ENCODE results near the gene RASL10A. TPM values are rescaled to one million over a fixed set of nuclear protein-coding genes. Genes with fewer than 3 reads are reported as not detected.
A peak's percentile ranks its signal among the peaks of the same experiment; 100 is the strongest.
"Not testable (repeated sequence)": the region's sequence is repeated elsewhere in the genome, so short reads cannot be mapped to it uniquely, and the experiment has no call there.

The RASL10A gene
- total and polyA plus RNA-seq, 4 donors = 0.49 to 3.5 (median 3.0) TPM; not detected in 1

DNA sequence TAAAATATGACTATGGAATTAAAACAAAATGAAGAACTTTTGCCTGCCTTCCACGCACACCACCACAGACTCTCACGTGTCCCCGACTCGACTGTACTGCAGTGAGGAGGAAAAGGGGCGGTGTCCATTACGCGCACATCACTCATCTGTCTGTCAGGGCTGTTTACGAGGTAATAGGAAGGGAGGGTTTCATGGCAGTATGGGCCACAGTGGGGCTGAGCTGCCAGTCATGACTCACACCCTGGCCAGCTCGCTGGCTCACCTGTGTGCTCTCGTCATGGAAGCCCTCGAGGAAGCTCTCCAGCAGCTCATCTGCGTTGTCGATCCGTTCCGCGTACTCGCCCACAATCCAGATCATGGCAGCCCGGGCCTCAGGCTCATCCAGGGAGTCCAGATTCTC is 33.5 kb upstream of the RASL10A start:
- Histone ChIP-seq H3K4me3 (ENCODE audit: low read length in 2 of 2) (no peak overlapping the region), H3K9me3 (ENCODE audit: control insufficient read depth, low read length) (no peaks in the 10 kb centered on the region), H3K27me3 (ENCODE audit: control insufficient read depth in 1 of 2, insufficient read depth in 2 of 2, low read length in 1 of 2) (no peaks in the 10 kb centered on the region), H3K36me3 (ENCODE audit: control insufficient read depth in 1 of 2, insufficient read depth in 2 of 2, low read length in 1 of 2) (peaks cover 0 to 19% of the 10 kb centered on the region in 2 donors), H3K27ac (ENCODE audit: low read depth in 1 of 2, low read length in 2 of 2) (no peak overlapping the region), H3K4me1 (ENCODE audit: control insufficient read depth in 1 of 2, insufficient read depth in 2 of 2, low read length in 2 of 2) (no peaks in the 10 kb centered on the region)
- ATAC-seq (ENCODE audit: low FRiP score) (no peak), DNase-seq (peak in 1 of 2 donors; percentile 45)
- intact Hi-C loops (cut with DNase I) = no loop called here
- 94 to 96% methylated on average over 18 of the region's 18 CpGs for WGBS, 2 donors

DNA sequence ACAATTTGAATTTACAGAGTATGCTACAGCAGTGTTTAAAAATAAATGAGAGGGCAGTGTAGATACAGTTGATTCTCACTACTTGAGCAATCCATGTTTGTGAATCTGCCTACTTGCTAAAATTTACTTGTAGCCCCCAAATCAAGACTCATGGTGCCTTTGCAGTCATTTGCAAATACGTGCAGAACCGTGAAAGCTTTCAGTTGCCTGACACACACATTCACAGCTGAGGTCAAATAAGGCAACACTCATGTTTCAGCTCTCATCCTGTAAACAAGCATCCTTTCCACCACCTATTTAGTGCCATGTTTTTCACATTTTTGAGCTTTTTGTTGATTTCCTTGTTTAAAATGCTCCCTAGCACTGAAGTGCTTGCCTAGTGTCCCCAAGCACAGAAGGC is 32.5 kb upstream of the RASL10A start:
- peaks cover 0 to 14% of the 10 kb centered on the region in 2 donors for H3K36me3 ChIP-seq (ENCODE audit: control insufficient read depth in 1 of 2, insufficient read depth in 2 of 2, low read length in 1 of 2)
- 93 to 95% methylated on average over 2 of the region's 2 CpGs for WGBS, 2 donors
- no peak for ATAC-seq (ENCODE audit: low FRiP score)

DNA sequence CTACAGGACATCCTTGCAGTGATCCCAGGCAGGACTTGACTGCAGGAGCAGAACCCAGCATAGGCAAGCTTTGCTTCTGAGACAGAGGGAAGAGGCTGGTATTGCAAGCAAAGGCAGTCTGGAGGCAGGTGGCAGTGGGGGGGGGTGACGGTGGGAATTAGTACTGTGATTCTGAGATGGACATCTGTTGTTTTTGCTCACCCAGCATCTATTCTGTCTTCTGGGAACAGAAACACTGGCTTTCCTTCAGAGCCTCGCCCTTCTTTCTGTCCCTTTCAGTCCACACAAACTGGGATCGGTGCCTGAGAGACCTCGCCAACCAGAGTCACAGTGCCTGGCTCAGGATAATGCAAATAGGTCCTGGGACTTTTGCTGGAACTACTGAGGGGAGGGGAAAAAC is 31.2 kb upstream of the RASL10A start:
- peak in 1 of 2 donors; percentile 43 for DNase-seq
- Histone ChIP-seq H3K4me1 (ENCODE audit: control insufficient read depth in 1 of 2, insufficient read depth in 2 of 2, low read length in 2 of 2) (no peaks in the 10 kb centered on the region), H3K9me3 (ENCODE audit: control insufficient read depth, low read length) (no peaks in the 10 kb centered on the region), H3K36me3 (ENCODE audit: control insufficient read depth in 1 of 2, insufficient read depth in 2 of 2, low read length in 1 of 2) (peaks cover 0 to 7% of the 10 kb centered on the region in 2 donors), H3K4me3 (ENCODE audit: low read length in 2 of 2) (no peak overlapping the region), H3K27me3 (ENCODE audit: control insufficient read depth in 1 of 2, insufficient read depth in 2 of 2, low read length in 1 of 2) (no peaks in the 10 kb centered on the region), H3K27ac (ENCODE audit: low read depth in 1 of 2, low read length in 2 of 2) (no peak overlapping the region)
- no peak for ATAC-seq (ENCODE audit: low FRiP score)
- 3 to 10% methylated on average over 4 of the region's 4 CpGs for WGBS, 2 donors
- intact Hi-C loops (cut with DNase I) = no loop called here

More for the DNA sequence above, 32.5 kb upstream of the RASL10A start:
- Histone ChIP-seq H3K4me1 (ENCODE audit: control insufficient read depth in 1 of 2, insufficient read depth in 2 of 2, low read length in 2 of 2) (no peaks in the 10 kb centered on the region), H3K27me3 (ENCODE audit: control insufficient read depth in 1 of 2, insufficient read depth in 2 of 2, low read length in 1 of 2) (no peaks in the 10 kb centered on the region), H3K27ac (ENCODE audit: low read depth in 1 of 2, low read length in 2 of 2) (no peak overlapping the region), H3K4me3 (ENCODE audit: low read length in 2 of 2) (no peak overlapping the region), H3K9me3 (ENCODE audit: control insufficient read depth, low read length) (no peaks in the 10 kb centered on the region)
- intact Hi-C loops (cut with DNase I) = no loop called here
- DNase-seq = no peak

DNA sequence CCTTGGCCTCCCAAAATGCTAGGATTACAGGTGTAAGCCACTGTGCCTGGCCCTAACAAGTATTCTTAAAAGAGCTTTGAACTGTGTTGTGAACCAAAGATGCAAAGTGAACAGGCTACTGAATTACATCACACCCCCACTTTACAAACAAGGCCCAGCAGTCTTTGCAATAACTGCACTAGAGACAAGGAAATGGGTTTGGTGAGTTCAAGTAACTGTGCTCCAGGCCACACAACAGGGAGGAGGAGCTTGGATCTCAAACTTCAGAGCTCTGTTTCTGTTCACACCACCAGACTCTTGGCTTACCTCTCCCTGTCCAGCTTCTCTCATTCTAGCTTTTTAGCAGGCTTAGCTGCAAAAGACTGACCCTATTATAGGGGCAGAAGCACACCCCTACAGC is 30.4 kb upstream of the RASL10A start:
- H3K4me1 ChIP-seq (ENCODE audit: control insufficient read depth in 1 of 2, insufficient read depth in 2 of 2, low read length in 2 of 2) = no peaks in the 10 kb centered on the region
- H3K27ac ChIP-seq (ENCODE audit: low read depth in 1 of 2, low read length in 2 of 2) = no peak overlapping the region
- no peaks in the 10 kb centered on the region for H3K27me3 ChIP-seq (ENCODE audit: control insufficient read depth in 1 of 2, insufficient read depth in 2 of 2, low read length in 1 of 2)
- H3K4me3 ChIP-seq (ENCODE audit: low read length in 2 of 2) = no peak overlapping the region
- ATAC-seq (ENCODE audit: low FRiP score) (peak; percentile 60), DNase-seq (peak in 1 of 2 donors; percentile 21)
- H3K9me3 ChIP-seq (ENCODE audit: control insufficient read depth, low read length) = no peaks in the 10 kb centered on the region
- H3K36me3 ChIP-seq (ENCODE audit: control insufficient read depth in 1 of 2, insufficient read depth in 2 of 2, low read length in 1 of 2) = peaks cover 0 to 5% of the 10 kb centered on the region in 2 donors
- intact Hi-C loops (cut with DNase I) = no loop called here

DNA sequence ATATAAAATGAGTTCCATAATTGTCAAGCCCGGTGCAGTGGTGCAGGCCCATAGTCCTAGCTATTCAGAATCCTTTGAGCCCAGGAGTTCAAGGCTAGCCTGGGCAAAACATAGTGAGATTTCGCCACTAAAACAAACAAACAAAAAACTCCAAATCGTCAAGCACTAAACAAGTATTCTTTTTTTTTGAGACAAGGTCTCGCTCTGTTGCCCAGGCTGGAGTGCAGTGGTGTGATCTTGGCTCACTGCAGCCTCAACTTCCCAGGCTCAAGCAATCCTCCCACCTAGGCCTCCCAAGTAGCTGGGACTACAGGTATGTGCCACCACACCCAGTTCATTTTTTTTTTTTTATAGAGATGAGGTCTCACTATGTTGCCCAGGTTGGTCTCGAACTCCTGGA is 29.4 kb upstream of the RASL10A start:
- DNase-seq = peak in 1 of 2 donors; percentile 0
- H3K27me3 ChIP-seq (ENCODE audit: control insufficient read depth in 1 of 2, insufficient read depth in 2 of 2, low read length in 1 of 2); H3K4me3 ChIP-seq (ENCODE audit: low read length in 2 of 2); intact Hi-C loops (cut with DNase I); H3K36me3 ChIP-seq (ENCODE audit: control insufficient read depth in 1 of 2, insufficient read depth in 2 of 2, low read length in 1 of 2); H3K27ac ChIP-seq (ENCODE audit: low read depth in 1 of 2, low read length in 2 of 2); ATAC-seq (ENCODE audit: low FRiP score); H3K4me1 ChIP-seq (ENCODE audit: control insufficient read depth in 1 of 2, insufficient read depth in 2 of 2, low read length in 2 of 2); H3K9me3 ChIP-seq (ENCODE audit: control insufficient read depth, low read length): not testable (repeated sequence)
- WGBS, 2 donors = 92 to 94% methylated on average over 5 of the region's 5 CpGs

DNA sequence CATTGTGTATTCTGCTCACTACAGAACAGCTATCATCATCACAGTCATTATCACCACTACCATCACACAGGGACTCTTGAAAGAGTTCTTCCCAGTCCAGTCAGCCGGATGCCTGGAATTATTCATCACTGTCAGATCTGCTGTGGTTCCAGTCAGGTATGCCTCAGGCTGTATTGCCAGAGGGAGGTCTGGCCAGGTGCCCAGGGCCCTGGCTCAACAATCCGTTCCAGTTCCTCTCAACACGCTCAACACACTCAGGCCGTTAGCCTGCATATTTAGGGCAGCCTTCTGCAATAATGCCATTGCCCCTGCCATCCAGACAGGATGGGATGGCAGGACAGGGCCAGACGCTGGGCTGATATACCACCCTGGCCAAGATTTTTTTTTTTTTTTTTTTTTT is 28.6 kb upstream of the RASL10A start:
- H3K27ac ChIP-seq (ENCODE audit: low read depth in 1 of 2, low read length in 2 of 2) = no peak overlapping the region
- no peak for ATAC-seq (ENCODE audit: low FRiP score)
- intact Hi-C loops (cut with DNase I) = no loop called here

DNA sequence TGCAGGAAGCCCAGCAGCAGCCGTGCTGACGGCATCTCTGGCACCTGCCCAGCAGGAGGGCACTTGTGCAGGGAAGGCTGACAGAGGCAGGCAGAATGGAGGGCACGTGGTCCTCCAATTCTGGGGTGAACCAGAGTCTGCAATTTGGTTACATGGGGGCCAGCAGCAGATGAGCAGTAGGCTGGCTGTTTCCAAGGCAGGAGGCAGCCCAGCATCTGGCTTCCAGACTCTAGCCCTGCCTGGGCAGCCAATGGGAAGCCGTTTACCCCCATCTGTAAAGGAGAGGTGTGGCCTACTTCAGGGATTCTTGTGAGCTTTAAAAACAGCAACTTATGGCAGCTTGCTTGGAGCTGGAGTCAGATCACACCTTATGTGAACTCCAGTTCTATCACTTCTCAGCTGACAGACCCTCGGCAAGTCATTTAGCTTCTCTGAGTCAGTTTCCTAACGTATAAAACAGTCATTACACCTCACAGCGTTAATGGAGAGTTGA is 27.9 kb upstream of the RASL10A start:
- ATAC-seq (ENCODE audit: low FRiP score) = no peak
- H3K4me1 ChIP-seq (ENCODE audit: control insufficient read depth in 1 of 2, insufficient read depth in 2 of 2, low read length in 2 of 2) = no peaks in the 10 kb centered on the region
- intact Hi-C loops (cut with DNase I) = loop anchor here in 1 of 2 donors (2.0 kb wide), 2 partner anchors 31 to 73 kb away; no protein-coding TSS in a partner anchor

More for the DNA sequence above, 28.6 kb upstream of the RASL10A start:
- 7 to 16% methylated on average over 5 of the region's 5 CpGs for WGBS, 2 donors
- no peaks in the 10 kb centered on the region for H3K4me1 ChIP-seq (ENCODE audit: control insufficient read depth in 1 of 2, insufficient read depth in 2 of 2, low read length in 2 of 2)
- peak in 1 of 2 donors; percentile 80 for DNase-seq
- no peaks in the 10 kb centered on the region for H3K27me3 ChIP-seq (ENCODE audit: control insufficient read depth in 1 of 2, insufficient read depth in 2 of 2, low read length in 1 of 2)
- H3K36me3 ChIP-seq (ENCODE audit: control insufficient read depth in 1 of 2, insufficient read depth in 2 of 2, low read length in 1 of 2) = peaks cover 0 to 2% of the 10 kb centered on the region in 2 donors
- no peak overlapping the region for H3K4me3 ChIP-seq (ENCODE audit: low read length in 2 of 2)
- no peaks in the 10 kb centered on the region for H3K9me3 ChIP-seq (ENCODE audit: control insufficient read depth, low read length)

DNA sequence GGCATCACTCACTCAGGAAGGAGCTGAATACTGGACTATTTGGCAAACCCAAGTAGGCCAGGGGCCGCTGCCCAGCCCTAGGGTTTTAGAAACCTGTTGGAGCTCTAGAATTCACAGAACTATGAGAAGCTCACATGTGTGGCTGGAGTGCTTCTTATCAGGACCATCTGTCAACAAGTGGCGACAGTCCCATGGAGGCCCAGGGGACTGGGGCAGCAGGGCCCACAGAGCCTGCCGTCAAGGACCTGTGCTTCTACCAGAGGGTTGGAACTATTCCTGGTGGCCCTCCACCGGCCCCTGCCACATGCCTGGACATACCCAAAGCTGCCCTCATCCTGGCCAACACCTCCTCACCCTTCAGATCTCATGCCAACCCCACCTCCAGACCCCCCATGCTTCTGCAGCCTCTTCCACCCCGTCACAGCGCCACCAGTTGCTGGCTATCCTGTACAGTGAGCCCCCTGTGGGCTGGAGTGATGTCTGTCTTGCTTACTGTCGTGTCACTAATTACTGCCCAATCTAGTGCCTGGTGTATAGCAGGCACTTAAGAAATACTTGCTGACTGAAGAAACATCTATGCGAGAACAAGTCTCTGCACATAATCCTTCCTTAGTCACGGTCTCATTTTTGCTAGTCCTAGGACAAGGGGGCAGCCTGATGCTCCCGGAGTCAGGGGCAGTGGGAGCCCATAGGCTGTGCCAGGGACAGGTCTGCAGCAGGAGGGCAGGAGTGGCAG is 27.2 kb upstream of the RASL10A start:
- WGBS, 2 donors = 82 to 85% methylated on average over 10 of the region's 10 CpGs
- Histone ChIP-seq H3K27me3 (ENCODE audit: control insufficient read depth in 1 of 2, insufficient read depth in 2 of 2, low read length in 1 of 2) (no peaks in the 10 kb centered on the region), H3K27ac (ENCODE audit: low read depth in 1 of 2, low read length in 2 of 2) (no peak overlapping the region), H3K4me3 (ENCODE audit: low read length in 2 of 2) (no peak overlapping the region), H3K36me3 (ENCODE audit: control insufficient read depth in 1 of 2, insufficient read depth in 2 of 2, low read length in 1 of 2) (peaks cover 0 to 2% of the 10 kb centered on the region in 2 donors), H3K9me3 (ENCODE audit: control insufficient read depth, low read length) (no peaks in the 10 kb centered on the region), H3K4me1 (ENCODE audit: control insufficient read depth in 1 of 2, insufficient read depth in 2 of 2, low read length in 2 of 2) (no peaks in the 10 kb centered on the region)
- ATAC-seq (ENCODE audit: low FRiP score) (no peak), DNase-seq (peak in 1 of 2 donors; percentile 38)
- intact Hi-C loops (cut with DNase I) = loop anchor here in 1 of 2 donors (2.0 kb wide), 2 partner anchors 30 to 72 kb away; no protein-coding TSS in a partner anchor

More for the DNA sequence above, 27.9 kb upstream of the RASL10A start:
- H3K4me3 ChIP-seq (ENCODE audit: low read length in 2 of 2) = no peak overlapping the region
- WGBS, 2 donors = 47 to 52% methylated on average over 7 of the region's 7 CpGs
- no peaks in the 10 kb centered on the region for H3K27me3 ChIP-seq (ENCODE audit: control insufficient read depth in 1 of 2, insufficient read depth in 2 of 2, low read length in 1 of 2)
- peak in 1 of 2 donors; percentile 50 for DNase-seq
- H3K9me3 ChIP-seq (ENCODE audit: control insufficient read depth, low read length) = no peaks in the 10 kb centered on the region
- no peak overlapping the region for H3K27ac ChIP-seq (ENCODE audit: low read depth in 1 of 2, low read length in 2 of 2)
- H3K36me3 ChIP-seq (ENCODE audit: control insufficient read depth in 1 of 2, insufficient read depth in 2 of 2, low read length in 1 of 2) = peaks cover 0 to 2% of the 10 kb centered on the region in 2 donors

DNA sequence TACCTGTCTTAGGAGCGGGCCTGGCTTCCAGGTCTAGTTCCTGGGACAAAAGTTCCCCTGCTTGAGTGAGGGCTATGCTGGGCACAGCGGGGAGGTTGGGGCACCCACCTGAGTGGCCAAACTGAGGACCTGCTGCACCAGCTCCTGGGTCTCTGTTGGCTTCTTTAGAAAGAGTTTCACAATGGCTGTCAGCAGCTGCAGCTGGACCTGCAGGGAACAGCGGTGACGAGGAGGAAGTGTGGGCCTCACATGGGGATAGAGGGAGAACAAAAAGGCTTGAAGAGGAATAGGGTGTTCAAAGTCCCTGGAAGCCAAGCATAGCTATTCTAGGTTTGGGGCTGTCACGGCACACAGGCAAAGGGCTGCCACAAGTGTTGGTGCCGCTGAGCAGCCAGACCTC is 26.7 kb upstream of the RASL10A start:
- WGBS, 2 donors = 91% methylated on average over 6 of the region's 6 CpGs
- Histone ChIP-seq H3K4me3 (ENCODE audit: low read length in 2 of 2) (no peak overlapping the region), H3K4me1 (ENCODE audit: control insufficient read depth in 1 of 2, insufficient read depth in 2 of 2, low read length in 2 of 2) (no peaks in the 10 kb centered on the region), H3K27ac (ENCODE audit: low read depth in 1 of 2, low read length in 2 of 2) (no peak overlapping the region), H3K36me3 (ENCODE audit: control insufficient read depth in 1 of 2, insufficient read depth in 2 of 2, low read length in 1 of 2) (peaks cover 0 to 2% of the 10 kb centered on the region in 2 donors), H3K9me3 (ENCODE audit: control insufficient read depth, low read length) (no peaks in the 10 kb centered on the region), H3K27me3 (ENCODE audit: control insufficient read depth in 1 of 2, insufficient read depth in 2 of 2, low read length in 1 of 2) (no peaks in the 10 kb centered on the region)
- DNase-seq = peak in 1 of 2 donors; percentile 20
- ATAC-seq (ENCODE audit: low FRiP score) = no peak
- intact Hi-C loops (cut with DNase I) = loop anchor here in 1 of 2 donors (2.0 kb wide), 2 partner anchors 29 to 71 kb away; no protein-coding TSS in a partner anchor
